ENCODE data around the gene NTRK2.

GRCh38 chr9:84935528-84936117, 266.1 kb downstream of the NTRK2 start:
- TF ChIP-seq POLR2A (IDR thresholded peaks at IDR 0.05) (no peak), CTCF (IDR thresholded peaks at IDR 0.05) (no peak)
